HG02852 (cell line): ENCODE results near the gene ACKR2.
"Not testable (repeated sequence)": the region's sequence is repeated elsewhere in the genome, so short reads cannot be mapped to it uniquely, and the experiment has no call there.

Experiments
- ATAC-seq: cut with Tn5 transposase; IDR thresholded peaks from one replicate; pipeline ENCODE4 v1.9.1; 2021; ENCODE audit warnings: mild to moderate bottlenecking, moderate library complexity; ENCODE audit not compliant: unreplicated experiment

Gene ACKR2

DNA sequence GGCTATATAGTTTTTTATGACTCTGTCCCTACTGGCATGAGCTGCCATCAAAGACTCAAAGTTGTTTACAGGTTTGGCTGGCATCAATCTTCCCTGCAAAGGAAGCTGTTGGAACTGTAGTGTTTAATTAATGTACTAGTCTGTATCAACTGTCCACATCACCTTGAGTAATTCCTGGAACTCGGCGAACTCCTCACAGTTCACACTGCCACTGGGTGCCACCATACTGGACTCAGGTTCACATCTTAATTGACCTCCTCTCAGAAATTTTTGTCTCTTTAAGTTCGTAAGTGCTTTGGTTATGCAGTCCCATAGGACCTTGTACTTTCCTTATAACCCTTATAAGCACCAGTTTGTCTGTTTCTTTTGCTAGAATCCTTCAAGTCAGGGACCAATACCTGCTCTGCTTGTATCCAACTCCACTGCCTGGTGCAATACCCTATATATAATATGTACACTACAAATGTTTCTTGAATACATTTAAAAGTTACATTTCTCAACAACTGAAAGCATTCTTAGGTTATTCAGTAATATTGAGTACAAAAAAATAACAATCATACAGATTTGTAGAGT, 8.1 kb upstream of the ACKR2 start:
- ATAC-seq: no peak

DNA sequence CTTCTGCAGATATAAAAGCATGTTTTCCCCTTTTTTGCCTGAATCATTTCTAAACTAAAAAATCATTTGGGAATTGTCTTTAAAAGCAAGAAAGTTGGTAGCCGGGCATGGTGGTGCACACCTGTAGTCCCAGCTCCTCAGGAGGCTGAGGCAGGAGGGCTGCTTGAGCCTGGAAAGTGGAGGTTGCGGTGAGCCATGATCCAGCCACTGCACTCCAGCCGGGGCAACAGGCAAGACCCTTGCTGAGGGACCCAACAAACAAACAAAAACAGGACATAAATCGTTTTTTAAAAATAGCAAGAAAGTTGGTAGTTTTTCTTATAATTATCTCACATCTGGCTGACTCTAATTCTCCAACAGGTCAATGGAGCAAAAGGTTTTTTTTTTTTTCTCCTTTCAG, 7.5 kb upstream of the ACKR2 start:
- no peak for ATAC-seq

DNA sequence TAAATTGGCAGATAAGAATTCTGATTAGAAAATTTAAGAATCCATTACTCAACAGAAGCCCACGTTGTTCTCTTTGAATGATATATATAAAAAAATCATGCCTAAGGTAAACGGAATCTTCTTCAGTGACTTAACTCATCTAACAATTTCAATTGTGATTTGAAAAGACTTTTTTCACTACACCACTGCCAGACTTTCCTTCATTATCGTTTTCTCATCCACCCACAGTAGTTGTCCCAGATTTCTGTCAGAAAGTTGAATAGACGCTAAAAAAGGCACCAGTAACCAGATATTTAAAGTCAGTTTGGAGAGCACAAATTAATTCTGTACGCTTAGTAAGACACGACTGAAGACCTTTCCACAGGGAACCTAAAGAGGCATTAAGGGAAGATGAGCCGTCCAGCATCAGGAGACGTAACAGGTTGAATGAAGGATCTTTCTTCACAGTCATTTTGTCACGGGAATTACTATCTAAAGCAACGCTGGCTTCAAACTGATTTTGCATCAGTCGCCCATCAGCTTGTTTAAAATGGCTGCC, 6.3 kb upstream of the ACKR2 start:
- no peak for ATAC-seq

DNA sequence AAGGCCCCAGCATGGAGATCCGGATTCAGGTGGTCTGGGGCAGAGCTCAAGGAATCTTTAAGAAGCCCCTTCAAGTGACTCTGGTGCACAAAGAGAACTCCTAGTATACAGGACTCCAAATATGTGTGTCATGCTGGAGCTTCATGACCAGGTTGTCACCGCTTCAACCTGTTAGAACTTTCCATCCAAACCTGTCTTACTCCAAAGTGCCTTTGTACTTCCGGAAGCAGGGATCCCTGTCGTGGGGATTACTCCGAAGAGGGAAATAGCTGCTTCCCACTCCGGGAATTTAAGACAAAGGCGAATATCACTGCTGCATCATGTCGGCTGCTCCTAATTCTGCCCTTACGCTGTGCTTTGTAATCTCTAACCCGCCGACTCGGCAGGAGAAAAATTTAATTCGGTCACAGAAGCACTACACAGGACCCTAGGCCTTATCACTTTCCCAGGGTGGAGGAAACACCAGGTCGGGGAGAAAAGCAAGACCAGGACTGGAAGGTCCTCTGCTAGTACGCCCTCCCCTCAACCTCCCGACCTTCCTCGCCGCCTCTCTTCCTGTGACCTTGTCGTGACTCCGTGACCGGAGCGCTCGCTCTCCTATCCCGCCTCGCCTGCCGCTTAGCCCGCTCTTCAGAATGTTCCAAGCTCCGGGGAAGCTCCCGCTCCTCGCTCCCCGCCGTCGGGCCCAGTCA, 5.7 kb upstream of the ACKR2 start:
- ATAC-seq: peak; percentile 25

DNA sequence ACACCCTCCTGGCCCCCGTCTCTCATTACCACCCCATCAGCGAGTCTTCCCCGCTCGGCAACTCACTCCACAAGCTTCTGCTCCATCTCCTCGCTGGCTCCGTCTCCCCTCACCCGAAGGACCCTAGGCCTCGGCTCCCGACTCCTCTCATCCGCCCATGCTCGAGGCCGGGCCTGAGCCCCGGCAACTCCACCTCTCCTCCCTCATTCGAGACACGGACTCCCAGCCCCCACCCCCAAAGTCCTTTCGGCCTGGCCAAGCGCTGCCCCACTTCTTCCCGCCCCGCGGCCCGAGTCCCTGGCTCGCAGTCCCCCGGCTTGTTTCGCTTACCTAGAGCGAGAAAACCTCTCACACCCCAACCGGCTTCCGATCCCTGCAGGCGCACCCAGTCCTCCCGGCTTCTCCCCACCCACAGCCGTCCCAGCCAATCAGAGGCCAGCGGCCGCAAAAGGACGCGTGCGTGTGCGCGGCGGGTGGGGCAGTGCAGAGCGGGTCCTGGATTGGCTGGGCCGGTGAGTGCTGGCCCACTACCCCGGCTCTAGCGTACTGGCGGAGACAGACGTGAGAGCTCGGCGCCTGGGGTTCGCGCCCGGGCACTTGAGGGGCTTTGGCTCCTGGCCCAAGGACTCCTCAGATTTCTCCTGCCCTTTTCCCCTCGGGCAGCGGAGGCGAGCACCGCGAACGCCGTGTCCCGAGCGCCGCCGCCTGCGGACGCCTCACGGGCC, 5.0 kb upstream of the ACKR2 start, which contains the start of gene HIGD1A:
Gene HIGD1A (minus strand): TSS at position 385 of the 725 bp plus-strand sequence. CDS start 10,237 bp downstream, outside the sequence.
- peak; percentile 98 for ATAC-seq

DNA sequence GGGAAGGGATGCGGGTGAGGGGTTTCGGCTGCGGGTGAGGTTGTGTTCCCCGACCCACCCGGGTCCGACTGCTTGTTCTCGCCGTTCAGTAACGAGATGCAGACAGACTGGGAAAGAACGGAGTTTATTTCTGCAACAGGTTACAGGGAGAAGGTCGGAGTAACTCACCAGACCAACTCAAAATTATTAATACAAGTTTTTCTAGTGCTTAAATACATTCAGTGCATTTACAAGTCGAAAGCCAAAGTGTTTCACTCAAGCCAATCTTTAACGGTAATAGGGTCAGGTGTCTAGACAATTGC, 4.5 kb upstream of the ACKR2 start:
- ATAC-seq: peak; percentile 21

DNA sequence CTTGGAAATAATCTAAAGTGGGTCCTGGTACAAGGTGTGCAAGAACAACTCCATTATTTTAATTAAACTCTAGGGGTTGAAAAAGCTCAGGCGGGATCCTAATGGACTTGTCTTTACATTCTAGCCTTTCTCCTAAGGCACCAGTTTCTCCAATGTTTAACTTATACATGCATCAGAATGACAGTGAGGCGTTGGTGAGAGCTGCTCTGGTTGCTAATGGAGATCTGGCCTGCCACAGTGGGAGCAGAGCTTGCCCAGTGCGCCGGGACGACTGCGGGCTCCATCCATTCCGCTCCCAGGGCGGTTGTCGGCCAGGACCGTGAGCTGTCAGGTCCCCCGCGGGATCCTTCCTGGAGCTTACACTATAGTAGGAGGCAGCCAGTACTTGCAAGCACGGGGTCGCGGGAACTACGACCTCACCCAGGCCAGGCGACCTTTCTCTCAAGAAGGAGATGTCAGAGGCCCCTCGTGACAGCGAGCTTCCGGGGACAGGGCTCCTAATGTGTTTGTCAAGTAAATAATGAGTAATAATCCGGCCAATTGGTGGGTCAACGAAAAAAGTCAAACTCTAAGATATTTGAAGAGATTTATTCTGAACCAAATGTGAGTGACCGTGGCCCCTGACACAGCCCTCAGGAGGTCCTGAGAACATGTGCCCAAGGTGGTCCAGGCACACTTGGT, 4.0 kb upstream of the ACKR2 start:
- ATAC-seq: no peak

DNA sequence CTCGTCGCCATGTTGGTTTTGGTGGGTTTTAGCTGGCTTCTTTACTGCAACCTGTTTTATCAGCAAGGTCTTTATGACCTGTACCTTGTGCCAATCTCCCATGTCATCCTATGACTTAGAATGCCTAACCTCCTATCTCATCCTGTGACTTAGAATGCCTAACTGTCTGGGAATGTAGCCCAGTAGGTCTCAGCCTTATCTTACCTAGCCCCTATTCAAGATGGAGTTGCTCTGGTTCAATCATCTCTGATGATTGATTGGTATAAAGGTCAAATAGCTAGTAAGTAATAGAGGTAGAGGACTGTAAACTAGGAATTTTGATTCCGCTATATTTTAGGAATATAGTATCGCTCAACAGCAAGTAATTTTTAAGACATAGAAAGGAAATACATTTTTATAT, 1.3 kb upstream of the ACKR2 start:
- ATAC-seq: no peak

DNA sequence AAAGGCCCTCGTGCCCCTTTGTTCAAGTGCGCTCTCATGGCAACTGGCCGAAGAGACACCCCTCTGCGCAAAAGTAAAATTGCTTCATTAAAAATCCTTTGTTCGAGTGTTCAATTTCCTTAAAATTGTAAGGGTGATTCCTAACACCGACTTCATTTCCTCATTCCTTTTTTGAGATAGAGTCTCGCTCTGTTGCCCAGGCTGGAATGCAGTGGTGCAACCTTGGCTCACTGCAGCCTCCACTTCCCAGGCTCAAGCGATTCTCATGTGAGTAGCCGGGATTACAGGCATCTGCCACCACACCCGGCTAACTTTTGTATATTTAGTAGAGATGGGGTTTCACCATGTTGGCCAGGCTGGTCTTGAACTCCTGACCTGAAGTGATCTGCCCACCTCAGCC, 1.5 kb downstream of the ACKR2 start:
- ATAC-seq: not testable (repeated sequence)

DNA sequence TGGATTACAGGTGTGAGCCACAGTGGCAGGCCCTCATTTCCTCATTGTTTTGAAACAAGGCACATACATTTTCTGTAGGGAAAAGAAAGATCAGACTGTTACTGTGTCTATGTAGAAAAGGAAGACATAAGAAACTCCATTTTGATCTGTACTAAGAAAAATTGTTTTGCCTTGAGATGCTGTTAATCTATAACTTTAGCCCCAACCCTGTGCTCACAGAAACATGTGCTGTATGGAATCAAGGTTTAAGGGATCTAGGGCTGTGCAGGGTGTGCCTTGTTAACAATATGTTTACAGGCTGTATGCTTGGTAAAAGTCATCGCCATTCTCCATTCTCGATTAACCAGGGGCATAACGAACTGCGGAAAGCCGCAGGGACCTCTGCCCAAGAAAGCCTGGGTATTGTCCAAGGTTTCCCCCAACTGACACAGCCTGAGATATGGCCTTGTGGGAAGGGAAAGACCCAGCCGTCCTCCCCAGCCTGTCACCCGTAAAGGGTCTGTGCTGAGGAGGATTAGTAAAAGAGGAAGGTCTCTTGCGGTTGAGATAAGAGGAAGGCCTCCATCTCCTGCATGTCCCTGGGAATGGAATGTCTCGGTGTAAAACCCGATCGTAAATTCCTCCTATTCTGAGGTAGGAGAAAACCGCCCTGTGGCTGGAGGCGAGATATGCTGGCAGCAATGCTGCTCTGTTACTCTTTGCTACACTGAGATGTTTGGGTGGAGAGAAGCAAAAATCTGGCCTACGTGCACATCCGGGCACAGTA, 2.1 kb downstream of the ACKR2 start:
- ATAC-seq: not testable (repeated sequence)

DNA sequence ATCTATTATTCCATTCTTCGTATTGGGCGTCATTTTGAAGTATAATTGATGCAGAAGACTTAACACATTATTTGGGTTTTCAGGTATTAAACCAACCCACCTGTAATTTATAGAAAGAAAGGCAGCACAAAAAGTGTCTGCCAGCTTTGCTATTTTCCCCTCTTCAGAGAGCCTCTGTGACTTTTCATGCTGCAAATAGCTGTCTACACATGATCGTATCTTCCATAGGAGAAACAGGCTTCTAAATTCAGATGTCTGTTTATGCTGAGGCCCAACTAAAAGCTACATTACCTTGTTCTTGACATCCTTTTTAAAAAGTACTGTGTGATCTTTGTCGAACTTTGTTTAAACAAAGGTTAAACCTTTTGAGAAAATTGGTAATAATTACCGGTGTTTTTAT, 5.0 kb downstream of the ACKR2 start:
- ATAC-seq: no peak

DNA sequence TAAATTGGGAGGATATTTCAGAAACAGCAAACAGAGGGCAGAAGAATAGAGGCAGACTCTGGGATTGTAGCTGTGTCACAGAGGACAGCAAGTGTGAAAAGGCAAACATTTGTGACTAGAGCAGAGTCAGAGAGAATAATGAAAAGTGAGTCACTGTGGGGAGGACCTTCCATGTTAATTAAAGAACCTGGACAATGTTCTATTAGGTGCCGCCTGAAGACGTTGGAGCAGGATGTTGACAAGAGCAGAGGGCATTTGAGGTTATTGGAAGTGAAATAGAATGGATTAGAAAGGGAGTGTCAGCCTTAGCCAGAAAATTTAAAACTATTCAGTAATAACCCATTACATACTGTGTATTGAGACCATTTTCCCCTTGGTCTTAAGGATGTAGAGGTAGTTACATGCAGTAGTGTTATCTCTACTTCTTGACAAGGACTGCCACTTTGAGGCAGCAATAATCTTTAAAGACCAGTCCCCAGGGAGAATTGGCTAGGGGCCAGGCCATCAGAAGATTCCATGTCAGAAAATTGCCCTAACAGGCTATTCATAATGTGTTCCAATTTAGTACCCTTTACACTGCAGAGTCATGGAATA, 5.8 kb downstream of the ACKR2 start:
- ATAC-seq: no peak

DNA sequence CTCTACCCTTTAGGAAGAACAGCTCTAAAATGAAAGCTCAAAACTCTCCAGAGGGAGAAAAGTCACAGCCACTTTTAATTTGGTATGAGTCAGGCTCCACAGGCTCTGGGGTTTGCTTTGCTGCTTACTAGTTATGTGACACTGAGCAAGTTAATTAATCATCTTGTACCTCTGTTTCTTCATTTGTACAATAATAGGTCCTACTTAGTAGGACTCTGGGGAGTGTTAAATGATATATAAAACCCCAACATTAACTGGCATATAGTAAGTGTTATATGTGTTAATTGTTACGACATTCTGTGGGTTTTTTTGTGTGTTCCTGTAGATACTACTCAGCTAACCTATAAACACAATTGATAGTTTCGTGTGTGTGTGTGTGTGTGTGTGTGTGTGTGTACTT, 6.6 kb downstream of the ACKR2 start:
- ATAC-seq: no peak

DNA sequence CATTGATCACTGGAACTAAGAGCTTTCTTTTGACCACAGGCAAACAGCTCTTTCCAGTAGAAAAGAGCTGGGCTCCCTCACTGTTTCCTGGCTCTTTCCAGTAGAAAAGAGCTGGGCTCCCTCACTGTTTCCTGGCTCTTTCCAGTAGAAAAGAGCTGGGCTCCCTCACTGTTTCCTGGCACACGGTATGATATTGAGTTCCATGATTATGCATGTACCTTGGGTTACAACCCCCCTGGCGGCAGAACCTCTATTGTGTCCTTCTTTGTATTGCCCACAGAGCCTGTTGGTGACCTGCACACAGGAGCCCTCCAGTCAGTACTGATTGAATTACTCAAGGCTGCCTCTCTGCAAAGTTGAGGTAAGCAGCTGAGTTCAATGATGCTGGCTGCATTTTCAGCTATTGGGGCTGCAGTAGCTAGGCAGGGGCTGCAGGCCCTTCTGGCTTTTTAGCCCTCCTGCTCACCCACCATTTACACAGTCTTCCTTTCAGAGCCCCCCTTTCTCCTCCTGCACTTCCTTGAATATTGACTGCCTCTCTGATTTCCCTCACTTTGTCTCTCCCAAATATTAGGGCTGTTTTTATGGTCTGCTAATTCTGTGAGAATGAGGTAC, 10.2 kb downstream of the ACKR2 start:
- no peak for ATAC-seq

DNA sequence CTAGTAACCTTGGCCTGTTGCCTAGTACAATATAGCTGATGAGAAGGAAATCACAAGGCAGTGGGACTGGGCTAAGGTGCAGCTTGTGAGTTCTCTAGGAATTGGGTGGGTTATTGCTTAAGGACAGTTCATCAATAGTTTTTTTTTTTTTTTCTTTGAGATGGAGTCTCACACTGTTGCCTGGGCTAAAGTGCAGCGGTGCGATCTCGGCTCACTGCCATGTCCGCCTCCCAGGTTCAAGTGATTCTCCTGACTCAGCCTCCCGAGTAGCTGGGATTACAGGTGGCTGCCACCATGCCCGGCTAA, 11.5 kb downstream of the ACKR2 start:
- ATAC-seq: no peak

DNA sequence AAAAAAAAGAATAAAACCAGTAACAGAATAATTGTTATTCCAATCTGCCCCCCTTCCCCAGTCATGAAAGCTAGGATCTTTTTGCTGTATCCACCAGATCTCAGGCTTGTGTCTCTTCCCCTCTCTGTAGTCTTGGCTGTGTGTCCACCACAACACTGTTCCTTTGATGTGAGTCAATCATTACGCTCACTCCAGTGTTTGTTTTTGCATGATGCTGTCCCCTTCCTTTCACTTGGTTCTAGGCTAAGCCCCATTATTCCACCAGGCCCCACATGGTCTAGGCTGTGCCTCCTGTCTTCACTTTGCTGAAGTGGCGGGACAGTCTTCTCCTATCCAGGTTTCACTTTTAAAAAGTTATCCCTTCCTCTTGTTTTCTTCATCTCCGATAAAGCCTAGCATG, 13.6 kb downstream of the ACKR2 start:
- no peak for ATAC-seq

DNA sequence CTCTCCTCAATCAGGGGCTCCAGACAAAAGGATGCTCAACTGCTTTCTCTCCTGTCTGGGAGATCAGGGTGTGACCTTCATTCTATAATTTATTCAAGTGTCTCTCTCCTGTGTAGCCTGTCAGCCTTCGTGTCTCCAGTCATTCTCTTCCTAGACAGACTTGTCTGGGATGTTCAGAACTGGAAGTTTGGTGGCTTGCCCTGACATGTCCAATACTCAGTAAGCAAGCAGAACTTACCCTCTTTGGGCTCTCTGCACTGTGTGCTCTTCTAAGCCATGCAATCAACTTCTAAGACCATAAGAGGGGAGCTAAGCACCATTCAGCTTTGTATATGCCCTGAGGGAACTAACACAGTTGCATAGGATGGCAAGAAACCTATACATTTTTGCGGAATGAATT, 14.1 kb downstream of the ACKR2 start:
- no peak for ATAC-seq

DNA sequence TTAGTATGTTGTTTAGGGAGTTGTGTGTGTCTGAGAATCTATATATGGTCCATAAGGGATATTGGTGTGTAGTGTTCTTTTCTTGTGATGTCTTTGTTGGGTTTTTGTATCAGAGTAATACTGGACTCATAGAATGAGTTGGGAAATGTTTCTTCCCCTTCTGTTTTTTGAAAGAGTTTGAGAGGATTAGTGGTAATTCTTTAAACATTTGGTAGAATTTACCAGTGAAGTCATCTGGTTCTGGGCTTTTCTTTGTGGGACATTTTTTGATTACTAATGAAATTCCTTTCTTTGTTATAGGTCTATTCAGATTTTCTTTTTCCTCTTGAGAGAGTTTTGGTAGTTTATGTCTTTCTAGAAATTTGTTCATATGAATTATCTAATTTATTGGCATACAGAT, 16.9 kb downstream of the ACKR2 start:
- no peak for ATAC-seq

DNA sequence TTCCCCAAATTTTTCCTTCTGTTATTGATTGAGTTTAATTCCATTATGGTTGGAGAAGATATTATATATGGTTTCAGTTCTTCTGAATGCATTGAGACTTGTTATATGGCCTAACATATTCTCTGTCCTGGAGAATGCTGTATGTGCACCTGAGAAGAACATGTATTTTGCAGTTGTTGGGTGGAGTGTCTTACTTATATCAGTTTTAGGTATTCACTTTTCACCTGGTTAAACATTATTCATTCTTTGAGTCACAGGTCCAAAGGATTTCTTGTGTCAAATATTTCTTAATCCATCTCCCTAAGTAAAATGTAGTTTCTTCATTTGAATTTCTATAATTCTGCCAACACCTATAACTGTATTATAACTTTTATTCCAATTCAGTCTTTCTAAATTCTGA, 17.8 kb downstream of the ACKR2 start:
- no peak for ATAC-seq

DNA sequence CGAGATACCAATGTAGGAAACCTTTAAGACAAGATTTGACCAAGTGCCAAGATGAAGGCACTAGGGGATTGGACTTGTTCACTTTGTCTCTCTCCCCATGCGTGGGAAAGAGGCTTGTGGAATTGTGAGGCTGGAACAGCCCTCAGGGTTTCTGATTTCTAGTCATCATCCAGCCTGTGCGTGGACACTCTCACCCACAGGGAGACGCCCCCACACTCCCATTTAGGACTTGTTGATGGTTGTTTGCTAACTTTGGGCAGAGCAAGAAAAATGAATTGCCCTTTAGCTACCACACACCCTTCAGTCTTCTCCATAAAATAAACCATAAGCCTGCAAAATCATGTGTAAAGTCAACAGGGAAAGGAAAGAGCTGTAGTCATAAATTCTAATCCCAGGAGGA, 18.4 kb downstream of the ACKR2 start:
- ATAC-seq: no peak
